OCI-M2 (cell line): ENCODE data around the gene CCDC116.
"Not testable (repeated sequence)": the region's sequence is repeated elsewhere in the genome, so short reads cannot be mapped to it uniquely, and the experiment has no call there.

Experiments used
- DNase-seq: peaks from one replicate; lab custom pipeline; 2025; ENCODE audit not compliant: unreplicated experiment; lab: John Stamatoyannopoulos, UW

Gene CCDC116

DNA sequence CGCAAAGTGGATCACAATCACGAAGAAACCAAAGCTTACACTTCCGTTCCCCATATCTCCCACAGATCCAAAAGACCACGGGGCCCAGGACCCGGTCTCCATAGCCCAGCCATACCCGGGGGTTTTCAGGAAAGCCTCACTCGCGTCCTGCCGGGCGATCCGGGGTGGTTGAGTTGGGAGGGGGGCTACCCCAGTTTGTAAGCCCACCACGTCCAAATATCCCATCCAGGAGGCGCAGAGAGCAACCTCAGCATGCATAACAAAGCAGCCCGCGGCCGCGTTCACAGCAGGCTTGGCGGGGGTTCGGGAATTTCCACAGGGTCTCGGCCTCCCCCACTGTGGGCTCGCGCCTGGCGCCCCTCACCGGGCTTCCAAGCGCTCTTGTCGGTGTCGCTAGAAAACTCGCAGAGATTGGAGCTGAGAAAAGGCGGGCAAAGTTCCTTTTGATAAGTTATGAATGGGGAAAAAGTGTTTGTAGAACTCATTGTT is 19.0 kb downstream of the CCDC116 start:
- no peak for DNase-seq

DNA sequence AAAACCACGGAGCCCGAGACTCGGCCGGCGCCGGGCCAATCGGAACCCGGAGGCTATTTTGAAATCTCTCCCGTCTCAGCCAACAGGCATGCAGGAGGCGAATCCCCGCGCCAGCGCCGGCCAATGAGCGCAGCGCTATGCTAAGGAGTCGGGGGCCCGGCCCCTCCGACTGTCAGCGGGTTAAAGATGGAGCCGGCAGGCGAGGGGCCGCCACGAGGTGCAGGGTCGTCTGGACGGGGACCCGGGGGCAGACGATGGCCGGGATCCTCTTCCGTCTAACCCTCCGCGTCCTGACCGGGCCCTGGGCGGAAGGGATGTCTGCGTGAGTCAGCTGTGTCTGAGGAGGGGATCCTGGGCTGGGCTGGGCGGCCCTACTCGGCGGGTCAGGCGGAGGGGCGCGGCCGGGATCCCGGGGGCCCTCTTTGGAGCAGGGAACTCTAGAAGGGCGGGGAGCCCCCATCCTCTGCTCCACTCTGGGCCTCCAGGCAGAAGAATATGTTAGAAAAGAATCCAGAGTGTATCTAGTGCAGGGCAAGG is 19.5 kb downstream of the CCDC116 start:
- peak; percentile 61 for DNase-seq

DNA sequence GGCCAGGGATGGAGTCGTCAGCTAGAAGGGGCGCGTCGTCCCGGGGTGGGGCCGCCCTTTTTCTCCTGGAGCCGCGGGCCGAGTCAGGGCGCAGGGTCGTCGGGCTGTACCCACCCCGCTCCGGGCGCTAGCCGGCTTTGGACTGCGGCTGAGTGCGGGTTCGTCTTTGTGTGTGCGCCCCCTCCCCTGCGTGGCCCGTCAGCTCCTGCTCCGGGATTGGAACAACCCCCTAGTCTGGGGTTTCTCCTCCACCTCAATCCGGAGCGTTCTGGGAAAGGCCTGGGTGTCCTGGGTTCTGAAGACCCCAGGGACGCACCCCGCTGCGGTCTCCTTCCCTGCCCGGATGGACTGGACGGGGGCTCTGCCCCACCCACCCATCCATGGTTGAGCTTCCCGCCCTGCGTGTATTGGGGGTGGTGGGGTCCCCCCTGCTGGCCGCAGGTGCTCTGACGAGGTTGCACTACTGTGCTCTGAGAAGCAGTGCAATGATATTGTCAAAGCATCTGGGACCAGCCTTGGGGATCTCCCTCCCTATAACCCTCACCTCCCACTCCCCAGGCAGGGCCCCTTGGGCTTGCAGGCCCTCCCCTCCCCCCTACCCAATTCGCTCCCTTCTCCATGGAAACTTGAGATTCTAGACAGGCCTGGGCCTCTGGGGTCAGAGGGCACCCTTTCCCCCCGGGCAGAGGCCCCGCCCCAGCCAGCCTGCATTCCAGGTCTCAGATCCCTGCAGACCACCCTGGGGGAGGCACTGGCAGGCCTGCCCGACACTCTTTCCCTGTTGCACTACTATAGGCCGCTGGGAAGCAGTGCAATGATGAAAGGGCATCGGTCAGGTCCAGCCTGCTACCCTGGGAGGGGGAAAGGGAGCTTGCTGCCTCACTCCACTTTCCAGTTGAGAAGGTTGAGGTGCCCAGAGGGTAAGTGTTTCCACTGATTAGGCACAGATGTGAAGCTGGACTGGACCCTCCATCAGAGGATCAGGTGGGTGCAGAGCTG is 20.3 kb downstream of the CCDC116 start:
- no peak for DNase-seq

DNA sequence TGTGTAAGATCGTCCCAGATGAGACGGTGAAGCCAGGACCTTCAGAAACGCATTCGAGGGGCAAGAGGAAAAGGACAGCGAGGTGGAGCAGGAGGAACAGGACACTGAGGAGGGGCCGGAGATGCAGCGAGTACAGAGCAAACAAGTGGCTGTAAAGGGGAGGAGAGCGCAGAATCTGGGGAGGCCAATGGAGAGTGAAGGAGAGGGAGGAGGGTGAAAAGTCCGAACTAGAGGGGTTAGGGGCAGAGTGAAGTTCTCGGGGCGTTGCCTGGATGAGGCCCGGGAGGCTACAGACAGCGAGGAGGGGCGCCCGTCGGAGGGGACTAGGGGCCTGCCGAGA is 24.4 kb downstream of the CCDC116 start:
- DNase-seq = no peak

DNA sequence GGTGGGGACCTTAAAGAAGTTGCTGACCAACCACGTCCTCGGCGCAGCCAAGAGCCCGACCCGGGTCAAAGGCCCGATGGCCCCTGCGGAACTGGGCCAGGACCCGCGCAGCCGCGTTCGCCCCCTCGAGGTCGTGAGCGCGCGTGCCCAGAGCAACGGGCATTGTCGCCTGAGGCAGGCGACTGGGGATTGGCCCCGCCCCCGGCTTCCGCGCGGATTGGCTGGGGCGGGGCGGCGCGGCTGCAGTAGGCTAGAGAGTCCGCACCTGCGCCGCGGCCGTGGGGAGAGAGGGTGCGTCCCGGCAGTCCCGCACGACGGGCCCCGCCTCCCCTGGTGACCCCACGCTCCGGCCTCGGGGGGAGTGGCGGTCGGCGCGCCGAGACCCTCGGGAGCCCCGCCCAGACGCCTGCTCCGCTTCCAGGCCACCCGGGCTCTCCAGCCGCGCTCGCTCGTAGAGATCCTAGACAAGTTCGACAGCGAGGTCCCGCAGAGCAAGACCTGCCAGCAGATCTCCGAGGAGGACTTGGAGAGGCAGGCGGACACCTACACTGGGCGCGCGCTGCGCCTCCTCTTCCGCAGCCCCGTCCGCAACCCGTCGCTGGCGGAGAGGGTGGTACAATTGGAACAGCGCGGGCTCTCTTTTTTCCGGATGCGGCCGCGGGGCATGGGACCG is 24.9 kb downstream of the CCDC116 start:
- DNase-seq = peak; percentile 20

DNA sequence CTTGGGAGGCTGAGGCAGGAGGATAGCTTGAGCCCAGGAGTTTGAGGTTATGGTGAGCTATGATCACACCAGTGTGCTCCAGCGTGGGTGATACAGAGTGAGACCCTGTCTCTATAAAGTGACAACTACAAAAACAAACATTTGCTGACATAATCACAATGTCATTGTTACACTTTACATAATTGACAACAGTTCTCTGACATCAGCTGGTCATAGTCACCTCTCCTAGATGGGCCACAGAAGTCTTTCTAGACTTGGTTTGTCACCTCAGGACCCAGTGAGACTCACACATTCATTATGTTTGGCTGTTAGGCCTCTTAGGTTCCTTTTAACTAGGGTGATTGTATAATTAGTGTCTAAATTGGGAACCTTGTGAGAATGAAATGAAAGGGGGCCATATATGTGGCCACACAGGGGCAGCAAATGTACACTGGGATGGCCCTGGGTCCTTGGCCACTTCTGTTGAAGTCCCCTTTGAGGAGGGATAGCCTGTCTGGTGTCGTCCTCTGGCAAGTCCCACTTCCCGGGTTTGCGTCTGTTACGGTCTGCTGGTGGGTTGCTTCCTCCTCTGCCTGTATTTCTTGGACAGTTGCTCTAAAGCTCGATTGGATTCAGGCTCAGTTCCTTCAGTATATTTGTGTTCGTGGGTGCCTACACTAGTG is 27.4 kb downstream of the CCDC116 start:
- no peak for DNase-seq

DNA sequence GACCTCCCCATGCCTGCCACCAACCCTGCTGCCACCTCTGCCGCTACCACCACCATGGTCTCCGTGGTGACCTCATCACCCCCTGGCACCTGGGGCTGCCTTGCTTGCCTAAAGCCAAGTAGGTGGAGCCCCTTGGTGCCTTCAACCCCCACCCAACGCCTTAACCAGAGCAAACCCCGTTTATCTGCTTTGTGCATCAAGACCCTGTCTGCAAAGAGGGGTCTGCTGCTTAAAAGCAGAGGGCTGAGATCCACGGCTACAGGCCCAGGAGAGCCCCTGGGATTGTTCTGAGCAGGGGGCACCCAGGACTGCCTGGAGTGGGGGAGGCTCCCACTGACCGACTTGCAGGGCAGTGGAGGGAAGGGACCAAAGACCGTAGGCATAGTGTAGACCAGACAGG is 28.3 kb downstream of the CCDC116 start:
- DNase-seq = no peak

DNA sequence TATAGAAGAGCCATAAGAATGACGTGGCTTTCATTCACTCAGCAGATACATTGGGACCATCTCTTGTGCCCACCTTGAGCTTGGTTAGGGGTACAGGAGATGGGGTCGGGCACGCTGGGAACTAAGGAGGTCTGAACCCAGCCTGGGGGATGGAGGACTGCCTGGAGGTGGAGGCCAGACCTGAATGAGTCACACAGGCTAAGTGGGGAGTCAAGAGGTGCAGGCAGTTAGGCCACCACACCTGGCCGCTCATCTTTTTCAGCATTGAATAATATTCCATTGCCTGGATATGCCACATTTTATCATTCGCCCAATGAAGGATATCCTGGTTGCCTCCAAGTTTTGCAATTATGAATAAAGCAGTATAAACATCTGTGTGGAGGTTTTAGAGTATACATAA is 29.4 kb downstream of the CCDC116 start:
- no peak for DNase-seq

DNA sequence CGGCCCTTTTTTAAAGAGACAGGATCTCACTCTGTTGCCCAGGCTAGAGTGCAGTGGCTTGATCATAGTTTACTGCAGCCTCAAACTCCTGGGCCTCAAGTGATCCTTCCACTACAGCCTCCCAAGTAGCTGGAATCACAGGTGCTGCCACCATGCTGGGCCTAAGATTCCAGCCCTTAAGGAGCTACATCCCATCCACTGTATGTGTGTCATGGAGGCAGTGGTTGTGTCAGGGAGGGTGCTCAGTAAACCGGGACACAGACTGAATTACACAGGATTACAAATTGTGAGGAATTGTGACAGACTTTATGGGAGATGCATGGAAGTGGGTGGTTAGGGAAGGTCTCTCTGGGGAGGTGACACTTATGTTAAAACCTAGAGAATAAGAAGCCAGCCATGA is 31.2 kb downstream of the CCDC116 start:
- no peak for DNase-seq

DNA sequence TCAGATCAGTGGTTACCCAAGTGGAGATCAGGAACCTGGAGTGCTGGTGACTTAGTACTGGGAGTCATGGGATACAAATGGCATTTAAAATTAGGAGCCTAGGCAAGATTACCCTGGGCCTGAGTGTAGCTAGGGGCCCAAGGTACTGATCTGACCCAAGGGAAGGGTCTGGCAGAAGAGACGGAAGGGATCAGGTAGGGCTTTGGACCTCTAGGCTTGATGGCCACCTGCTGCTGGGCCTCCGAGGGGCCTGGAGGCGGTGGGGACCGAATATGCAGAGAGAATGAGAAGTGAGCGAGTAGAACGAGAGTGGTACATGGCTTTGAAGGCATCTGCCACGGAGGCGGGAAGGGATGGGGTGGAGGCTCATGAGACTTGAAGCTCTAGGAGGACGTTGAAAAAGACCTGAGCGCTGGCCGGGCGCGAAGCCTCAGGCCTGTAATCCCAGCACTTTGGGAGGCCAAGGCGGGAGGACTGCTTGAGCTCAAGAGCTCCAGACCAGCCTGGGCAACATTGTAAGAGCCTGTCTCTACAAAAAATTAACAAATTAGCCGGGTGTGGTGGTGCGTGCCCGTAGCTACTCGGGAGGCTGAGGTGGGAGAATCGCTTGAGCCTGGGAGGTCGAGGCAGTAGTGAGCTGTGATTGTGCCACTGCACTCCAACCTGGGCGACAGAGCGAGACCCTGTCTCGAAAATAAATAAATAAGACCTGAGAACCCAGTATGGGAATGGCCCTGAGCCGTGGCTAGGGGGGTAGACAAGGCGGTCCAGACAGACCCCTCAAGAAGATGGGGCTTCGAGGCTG is 32.7 kb downstream of the CCDC116 start:
- no peak for DNase-seq

DNA sequence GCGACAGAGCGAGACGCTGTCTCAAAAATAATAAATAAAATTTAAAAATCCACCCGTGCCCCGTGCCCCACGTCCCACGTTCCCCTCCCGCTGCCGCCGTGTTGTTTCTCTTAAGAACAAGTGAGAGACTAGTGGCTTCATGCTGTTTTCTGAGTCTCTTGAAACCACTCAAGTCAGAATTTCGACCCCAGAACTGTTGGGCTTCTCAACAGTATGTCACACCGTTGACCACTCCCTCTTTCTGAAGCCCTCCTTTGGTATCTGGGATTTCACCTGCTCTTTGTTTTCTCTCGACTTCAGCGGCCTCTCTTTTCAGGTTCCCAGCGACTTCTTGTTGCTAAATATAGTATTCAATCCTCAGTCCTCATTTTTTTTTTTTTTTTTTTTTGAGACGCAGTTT is 34.2 kb downstream of the CCDC116 start:
- DNase-seq = no peak

DNA sequence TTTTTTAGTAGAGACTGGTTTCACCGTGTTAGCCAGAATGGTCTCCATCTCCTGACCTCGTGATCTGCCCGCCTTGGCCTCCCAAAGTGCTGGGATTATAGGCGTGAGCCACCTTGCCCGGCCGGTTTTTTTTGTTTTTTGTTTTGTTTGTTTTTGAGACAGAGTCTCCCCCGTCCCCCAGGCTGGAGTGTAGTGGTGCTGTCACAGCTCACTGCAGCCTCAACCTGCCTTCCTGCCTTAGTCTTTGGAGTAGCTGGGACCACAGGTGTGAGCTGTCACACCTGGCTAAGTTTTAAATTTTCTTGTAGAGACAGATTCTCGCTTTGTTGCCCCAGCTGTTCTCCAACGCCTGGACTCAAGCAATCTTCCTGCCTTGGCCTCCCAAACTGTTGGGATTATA is 36.5 kb downstream of the CCDC116 start:
- no peak for DNase-seq

DNA sequence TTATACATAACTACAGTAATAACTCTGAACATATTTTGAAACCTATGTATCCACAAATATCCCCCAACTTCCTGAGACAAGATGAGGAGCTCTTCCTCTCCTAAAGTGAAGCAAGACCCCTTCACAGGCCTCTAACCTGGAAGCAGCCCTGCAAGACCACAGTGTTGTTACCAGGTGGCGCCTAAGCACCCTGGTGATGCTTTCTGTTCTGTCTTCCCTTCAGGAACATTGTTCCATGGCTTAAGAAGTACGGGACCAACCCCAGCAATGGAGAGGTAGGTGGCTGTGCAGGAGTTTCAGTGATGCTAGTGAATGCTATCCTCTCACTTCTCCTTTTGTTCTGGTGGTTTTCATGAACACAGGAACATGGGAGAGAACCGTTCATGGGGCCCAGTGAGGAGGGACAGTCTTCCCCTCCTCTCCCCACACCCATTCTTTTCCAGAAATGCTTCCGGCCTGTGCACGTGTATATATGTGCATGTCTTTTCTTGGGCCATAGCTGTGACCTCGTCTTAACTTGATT is 39.6 kb downstream of the CCDC116 start:
- no peak for DNase-seq

DNA sequence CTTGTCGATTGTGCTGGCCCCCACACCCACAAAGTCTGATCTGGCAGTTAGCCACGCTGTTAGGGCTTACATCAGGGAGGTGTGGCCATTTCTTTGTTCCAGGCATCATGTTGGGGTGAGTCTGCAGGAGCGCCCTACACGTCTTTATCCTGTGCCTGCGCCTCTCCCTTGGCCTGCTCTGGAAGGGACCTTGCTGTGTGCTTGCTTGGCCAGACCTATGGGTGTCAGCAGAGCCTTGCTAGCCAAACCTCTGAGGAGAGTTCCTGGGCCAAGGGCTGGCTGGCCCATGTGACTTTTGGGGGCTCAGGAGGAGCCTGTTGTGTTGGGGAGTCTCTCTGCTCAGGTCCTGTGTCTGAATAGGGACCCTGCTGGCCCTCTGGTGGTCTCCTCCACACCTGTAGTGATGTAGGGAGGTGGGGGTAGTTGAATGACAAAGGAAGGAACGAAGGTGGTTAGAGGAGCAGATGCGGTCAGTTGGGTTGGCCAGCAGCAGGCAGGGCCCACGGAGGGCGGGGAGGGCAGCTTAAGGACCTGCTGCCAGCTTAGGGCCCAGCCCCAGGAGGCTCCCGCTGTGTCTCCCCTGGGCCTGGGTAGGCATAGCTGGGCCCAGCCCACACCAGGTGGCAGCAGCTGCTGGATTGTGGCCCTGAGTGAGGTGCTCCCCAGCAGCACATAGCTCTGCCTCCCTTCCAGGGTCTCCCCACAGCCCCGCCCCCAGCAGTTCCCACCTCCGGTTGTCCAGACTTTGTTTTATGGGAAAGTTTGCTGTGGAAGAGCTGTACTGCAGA is 41.2 kb downstream of the CCDC116 start:
- DNase-seq = no peak

DNA sequence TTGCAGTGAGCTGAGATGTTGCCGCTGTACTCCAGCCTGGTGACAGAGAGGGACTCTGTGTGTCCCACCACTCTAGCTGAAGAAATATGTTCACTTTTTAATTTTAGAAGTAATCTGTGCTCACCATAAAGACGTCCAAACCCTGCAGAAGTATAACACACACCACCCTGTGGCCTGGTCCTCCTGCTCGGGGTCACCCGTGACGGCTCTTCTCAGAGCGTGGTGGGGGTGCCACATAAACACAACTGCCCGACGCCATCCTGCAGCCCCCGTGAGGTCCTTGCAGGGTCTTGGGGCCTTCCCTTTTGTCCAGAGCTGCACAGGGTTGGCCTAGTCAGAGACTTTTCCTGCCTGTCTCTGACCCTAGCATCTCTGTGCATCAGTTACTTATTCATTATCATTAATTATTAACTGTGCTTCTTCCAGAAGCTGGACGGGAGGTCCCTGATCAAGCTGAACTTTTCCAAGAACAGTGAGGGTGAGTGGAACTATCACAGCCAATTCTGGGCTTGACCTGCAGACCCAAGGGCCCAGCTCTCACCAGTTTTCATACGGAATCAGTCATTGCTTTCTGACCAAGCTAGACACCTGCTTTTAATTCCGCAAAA is 42.2 kb downstream of the CCDC116 start:
- DNase-seq = no peak

DNA sequence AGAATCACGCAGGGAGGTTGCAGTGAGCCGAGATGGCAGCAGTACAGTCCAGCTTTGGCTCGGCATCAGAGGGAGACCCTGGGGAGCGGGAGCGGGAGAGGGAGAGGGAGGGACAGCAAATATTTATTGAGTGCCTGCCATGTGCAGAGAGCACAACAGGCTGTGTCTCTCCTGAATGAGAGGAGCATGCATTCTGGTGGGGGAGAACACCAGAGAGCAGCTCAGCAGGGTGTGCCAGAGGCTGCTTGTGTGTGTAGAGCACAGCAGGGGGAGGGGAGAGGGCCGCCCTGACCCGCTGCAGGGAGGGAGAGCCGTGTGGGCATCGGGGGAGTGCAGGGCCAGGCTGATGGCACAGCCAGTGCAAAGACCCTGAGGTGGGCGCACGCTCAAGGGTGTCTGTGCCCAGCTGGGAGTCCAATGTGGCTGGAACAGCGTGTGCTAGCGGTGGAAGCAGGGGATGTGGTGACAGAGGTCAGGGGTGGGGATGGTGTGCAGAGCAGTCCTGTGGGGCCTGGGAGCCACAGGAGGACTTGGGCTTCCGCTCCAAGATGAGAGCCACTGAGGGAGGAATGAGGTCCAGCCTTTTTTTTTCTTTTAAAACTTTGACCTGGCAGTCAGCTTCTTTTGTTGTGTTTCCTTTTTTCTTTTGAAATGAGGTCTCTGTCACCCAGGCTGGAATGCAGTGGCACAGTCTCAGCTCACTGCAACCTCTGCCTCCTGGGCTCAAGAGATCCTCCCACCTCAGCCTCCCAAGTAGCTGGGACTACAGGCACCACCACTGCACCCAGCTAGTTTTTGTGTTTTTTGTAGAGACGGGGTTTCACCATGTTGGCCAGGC is 45.3 kb downstream of the CCDC116 start:
- DNase-seq = no peak

DNA sequence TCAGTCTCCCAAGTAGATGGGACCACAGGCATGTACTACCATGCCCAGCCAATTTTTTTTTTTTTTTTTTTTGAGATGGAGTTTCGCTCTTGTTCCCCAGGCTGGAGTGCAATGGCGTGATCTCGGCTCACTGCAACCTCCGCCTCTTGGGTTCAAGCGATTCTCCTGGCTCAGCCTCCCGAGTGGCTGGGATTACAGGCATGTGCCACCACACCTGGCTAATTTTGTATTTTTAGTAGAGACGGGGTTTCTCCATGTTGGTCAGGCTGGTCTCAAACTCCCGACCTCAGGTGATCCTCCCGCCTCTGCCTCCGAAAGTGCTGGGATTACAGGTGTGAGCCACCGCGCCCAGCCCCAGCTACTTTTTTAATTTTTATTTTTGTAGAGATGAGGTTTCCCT is 46.3 kb downstream of the CCDC116 start:
- not testable (repeated sequence) for DNase-seq

DNA sequence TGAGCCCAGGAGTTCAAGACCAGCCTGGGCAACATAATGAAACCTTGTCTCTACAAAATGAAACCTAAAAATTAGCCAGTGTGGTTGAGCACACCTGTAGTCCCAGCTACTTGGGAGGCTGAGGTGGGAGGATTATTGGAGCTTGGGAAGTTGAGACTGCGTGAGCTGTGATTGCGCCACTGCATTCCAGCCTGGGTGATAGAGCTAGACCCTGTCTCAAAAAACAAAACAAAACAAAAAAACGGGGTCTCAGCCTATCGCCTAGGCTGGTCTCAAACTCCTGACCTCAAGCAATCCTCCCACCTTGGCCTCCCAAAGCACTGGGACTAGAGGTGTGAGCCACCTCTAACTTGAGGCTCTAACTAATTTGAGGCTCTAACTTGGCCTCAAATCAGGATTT is 46.8 kb downstream of the CCDC116 start:
- no peak for DNase-seq
